ENCODE data around the gene RXRA.

RXRA gene

GRCh38 chr9:134321531-134321930 lies 4.7 kb upstream of the RXRA start:
- Histone ChIP-seq H4K20me1 (ENCODE audit: low read depth, low read length) (no peaks in the 10 kb centered on the region), H3F3A (ENCODE audit: insufficient read depth) (no peaks in the 10 kb centered on the region), H3K9me3 (ENCODE audit: insufficient read depth, low read length) (no peaks in the 10 kb centered on the region), H3K36me3 (ENCODE audit: low read length) (no peaks in the 10 kb centered on the region), H3K4me2 (ENCODE audit: low read depth, low read length, poor library complexity, severe bottlenecking) (no peak overlapping the region), H3K27me3 (ENCODE audit: low read length) (no peaks in the 10 kb centered on the region), H2AFZ (ENCODE audit: low read depth, low read length, severe bottlenecking) (no peak overlapping the region), H3K9ac (ENCODE audit: low read length) (no peak overlapping the region), H3K79me2 (ENCODE audit: insufficient read depth, low read length) (no peaks in the 10 kb centered on the region), H3K27ac (ENCODE audit: low read depth, low read length) (no peak overlapping the region), H3K4me3 (ENCODE audit: insufficient read depth, low read length, poor library complexity, severe bottlenecking) (no peak overlapping the region), H3K9me2 (replicated peaks; ENCODE audit: insufficient read depth, low read length) (no peaks in the 10 kb centered on the region)
- no peak for TF ChIP-seq EZH2phosphoT487 (conservative IDR thresholded peaks at IDR 0.05; ENCODE audit: low read length)
- TF ChIP-seq, protein P1, sequence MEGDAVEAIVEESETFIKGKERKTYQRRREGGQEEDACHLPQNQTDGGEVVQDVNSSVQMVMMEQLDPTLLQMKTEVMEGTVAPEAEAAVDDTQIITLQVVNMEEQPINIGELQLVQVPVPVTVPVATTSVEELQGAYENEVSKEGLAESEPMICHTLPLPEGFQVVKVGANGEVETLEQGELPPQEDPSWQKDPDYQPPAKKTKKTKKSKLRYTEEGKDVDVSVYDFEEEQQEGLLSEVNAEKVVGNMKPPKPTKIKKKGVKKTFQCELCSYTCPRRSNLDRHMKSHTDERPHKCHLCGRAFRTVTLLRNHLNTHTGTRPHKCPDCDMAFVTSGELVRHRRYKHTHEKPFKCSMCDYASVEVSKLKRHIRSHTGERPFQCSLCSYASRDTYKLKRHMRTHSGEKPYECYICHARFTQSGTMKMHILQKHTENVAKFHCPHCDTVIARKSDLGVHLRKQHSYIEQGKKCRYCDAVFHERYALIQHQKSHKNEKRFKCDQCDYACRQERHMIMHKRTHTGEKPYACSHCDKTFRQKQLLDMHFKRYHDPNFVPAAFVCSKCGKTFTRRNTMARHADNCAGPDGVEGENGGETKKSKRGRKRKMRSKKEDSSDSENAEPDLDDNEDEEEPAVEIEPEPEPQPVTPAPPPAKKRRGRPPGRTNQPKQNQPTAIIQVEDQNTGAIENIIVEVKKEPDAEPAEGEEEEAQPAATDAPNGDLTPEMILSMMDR (IDR thresholded peaks at IDR 0.05; ENCODE audit: insufficient read depth, low read length, poor library complexity, severe bottlenecking), result no peak

DNA sequence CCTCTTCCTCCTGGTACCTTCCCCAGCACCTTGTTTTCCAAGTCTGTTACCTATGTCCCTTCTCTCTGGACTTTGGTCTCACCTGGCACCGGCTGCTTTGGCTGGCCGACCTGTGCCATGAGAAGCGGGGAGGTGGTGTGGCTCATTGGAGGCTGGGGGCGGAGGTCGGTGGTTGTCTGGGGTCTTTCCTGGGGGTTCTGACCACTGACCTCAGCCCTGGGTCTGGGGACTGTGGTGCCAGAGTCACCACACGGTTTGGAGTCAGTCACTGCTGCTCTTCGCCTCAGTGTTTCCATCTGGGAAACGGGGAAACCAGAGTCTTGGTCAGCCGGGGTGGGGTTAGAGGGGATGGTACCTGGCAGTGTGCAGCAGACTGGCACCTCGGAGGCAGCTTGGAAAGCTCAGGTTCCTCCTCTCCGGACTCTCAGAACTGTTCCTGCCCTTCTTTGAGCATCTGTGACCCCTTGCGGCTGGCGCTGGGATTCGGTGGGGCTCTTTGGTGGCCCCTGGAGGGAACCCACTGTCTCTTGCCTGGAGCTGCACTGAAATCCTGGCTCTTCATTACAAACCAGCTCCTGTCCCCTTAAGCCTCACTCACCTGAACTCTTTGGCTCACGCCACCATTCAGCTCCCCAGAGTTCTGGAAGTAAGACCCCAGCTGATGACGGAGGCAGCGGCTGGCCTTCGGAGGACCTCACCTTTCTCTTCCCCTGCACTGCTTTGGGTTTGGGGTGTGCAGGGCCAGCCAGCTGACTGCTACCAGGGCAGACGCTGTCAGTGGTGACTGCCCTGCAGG lies 4.1 kb upstream of the RXRA start:
- TF ChIP-seq EZH2phosphoT487 (conservative IDR thresholded peaks at IDR 0.05; ENCODE audit: low read length), result no peak
- TF ChIP-seq, protein P1 (IDR thresholded peaks at IDR 0.05; ENCODE audit: insufficient read depth, low read length, poor library complexity, severe bottlenecking), result no peak
- Histone ChIP-seq H3K79me2 (ENCODE audit: insufficient read depth, low read length) (no peaks in the 10 kb centered on the region), H3K9ac (ENCODE audit: low read length) (no peak overlapping the region), H4K20me1 (ENCODE audit: low read depth, low read length) (no peaks in the 10 kb centered on the region), H3K4me3 (ENCODE audit: insufficient read depth, low read length, poor library complexity, severe bottlenecking) (no peak overlapping the region), H3K4me2 (ENCODE audit: low read depth, low read length, poor library complexity, severe bottlenecking) (no peak overlapping the region), H3K9me3 (ENCODE audit: insufficient read depth, low read length) (no peaks in the 10 kb centered on the region), H3K27ac (ENCODE audit: low read depth, low read length) (no peak overlapping the region), H3F3A (ENCODE audit: insufficient read depth) (no peaks in the 10 kb centered on the region), H3K36me3 (ENCODE audit: low read length) (no peaks in the 10 kb centered on the region), H3K27me3 (ENCODE audit: low read length) (no peaks in the 10 kb centered on the region), H2AFZ (ENCODE audit: low read depth, low read length, severe bottlenecking) (no peak overlapping the region), H3K9me2 (replicated peaks; ENCODE audit: insufficient read depth, low read length) (no peaks in the 10 kb centered on the region)

DNA sequence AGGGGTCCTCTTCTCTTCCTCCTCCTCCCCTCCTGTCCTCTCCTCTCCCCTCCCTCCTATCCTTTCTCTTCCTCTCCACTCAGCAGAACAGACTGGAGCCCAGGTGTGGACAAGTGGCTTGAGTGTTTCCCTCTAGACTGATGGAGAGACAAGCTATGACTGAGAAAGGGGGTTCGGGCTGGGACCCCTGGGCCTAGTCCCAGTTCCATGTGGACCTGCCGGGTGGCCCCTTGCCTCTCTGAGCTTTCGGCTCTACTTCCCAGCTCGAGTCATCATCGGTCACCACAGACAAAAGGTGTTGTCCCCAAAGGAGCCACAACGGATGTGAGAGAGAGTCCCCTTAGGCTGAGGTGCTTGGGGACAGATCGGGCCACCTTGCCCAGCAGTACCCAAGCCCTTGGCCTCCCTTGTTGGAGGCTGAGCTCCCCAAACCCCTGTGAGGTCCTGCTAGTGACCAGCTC lies 3.4 kb upstream of the RXRA start:
- Histone ChIP-seq H3K4me3 (ENCODE audit: insufficient read depth, low read length, poor library complexity, severe bottlenecking) (no peak overlapping the region), H3K9ac (ENCODE audit: low read length) (no peak overlapping the region), H3F3A (ENCODE audit: insufficient read depth) (no peaks in the 10 kb centered on the region), H3K9me2 (replicated peaks; ENCODE audit: insufficient read depth, low read length) (no peaks in the 10 kb centered on the region), H4K20me1 (ENCODE audit: low read depth, low read length) (no peaks in the 10 kb centered on the region), H3K36me3 (ENCODE audit: low read length) (no peaks in the 10 kb centered on the region), H3K27ac (ENCODE audit: low read depth, low read length) (no peak overlapping the region), H3K27me3 (ENCODE audit: low read length) (no peaks in the 10 kb centered on the region), H3K9me3 (ENCODE audit: insufficient read depth, low read length) (no peaks in the 10 kb centered on the region), H3K4me2 (ENCODE audit: low read depth, low read length, poor library complexity, severe bottlenecking) (no peak overlapping the region), H2AFZ (ENCODE audit: low read depth, low read length, severe bottlenecking) (no peak overlapping the region), H3K79me2 (ENCODE audit: insufficient read depth, low read length) (no peaks in the 10 kb centered on the region)
- TF ChIP-seq EZH2phosphoT487 (conservative IDR thresholded peaks at IDR 0.05; ENCODE audit: low read length), result no peak
- TF ChIP-seq, protein P1 (IDR thresholded peaks at IDR 0.05; ENCODE audit: insufficient read depth, low read length, poor library complexity, severe bottlenecking), result no peak

Measured in SU-DHL-6 (cell line).